ENCODE results near the gene WDFY4.

Gene WDFY4

GRCh38 chr10:48740015-48740707 lies 55.5 kb downstream of the WDFY4 start:
- CTCF ChIA-PET: no interaction called here
- POLR2A ChIA-PET: no interaction called here
- no peak for DNase-seq (ENCODE audit: extremely low spot score)
- no peak for TF ChIP-seq FOXA1 (IDR thresholded peaks at IDR 0.05)
- no peak for TF ChIP-seq FOXM1 (IDR thresholded peaks at IDR 0.05; ENCODE audit: borderline replicate concordance)
- TF ChIP-seq ZNF384 (IDR thresholded peaks at IDR 0.05): no peak
- no peak for TF ChIP-seq ELF4 (IDR thresholded peaks at IDR 0.05)
- TF ChIP-seq PKNOX1 (IDR thresholded peaks at IDR 0.05): no peak
- TF ChIP-seq TARDBP (IDR thresholded peaks at IDR 0.05): no peak
- TF ChIP-seq HDGF (IDR thresholded peaks at IDR 0.05; ENCODE audit: borderline replicate concordance): no peak
- no peak for TF ChIP-seq CTBP1 (IDR thresholded peaks at IDR 0.05; ENCODE audit: borderline replicate concordance)
- no peak for TF ChIP-seq NFRKB (IDR thresholded peaks at IDR 0.05)
- no peak for TF ChIP-seq SUZ12 (IDR thresholded peaks at IDR 0.05)

- CTCF ChIA-PET: no interaction called here
- POLR2A ChIA-PET: no interaction called here
- no peak for TF ChIP-seq ARNT (IDR thresholded peaks at IDR 0.05)
- DNase-seq (ENCODE audit: extremely low spot score): no peak
Measured at GRCh38 chr10:48740988-48741387, 56.3 kb downstream of the WDFY4 start.

DNA sequence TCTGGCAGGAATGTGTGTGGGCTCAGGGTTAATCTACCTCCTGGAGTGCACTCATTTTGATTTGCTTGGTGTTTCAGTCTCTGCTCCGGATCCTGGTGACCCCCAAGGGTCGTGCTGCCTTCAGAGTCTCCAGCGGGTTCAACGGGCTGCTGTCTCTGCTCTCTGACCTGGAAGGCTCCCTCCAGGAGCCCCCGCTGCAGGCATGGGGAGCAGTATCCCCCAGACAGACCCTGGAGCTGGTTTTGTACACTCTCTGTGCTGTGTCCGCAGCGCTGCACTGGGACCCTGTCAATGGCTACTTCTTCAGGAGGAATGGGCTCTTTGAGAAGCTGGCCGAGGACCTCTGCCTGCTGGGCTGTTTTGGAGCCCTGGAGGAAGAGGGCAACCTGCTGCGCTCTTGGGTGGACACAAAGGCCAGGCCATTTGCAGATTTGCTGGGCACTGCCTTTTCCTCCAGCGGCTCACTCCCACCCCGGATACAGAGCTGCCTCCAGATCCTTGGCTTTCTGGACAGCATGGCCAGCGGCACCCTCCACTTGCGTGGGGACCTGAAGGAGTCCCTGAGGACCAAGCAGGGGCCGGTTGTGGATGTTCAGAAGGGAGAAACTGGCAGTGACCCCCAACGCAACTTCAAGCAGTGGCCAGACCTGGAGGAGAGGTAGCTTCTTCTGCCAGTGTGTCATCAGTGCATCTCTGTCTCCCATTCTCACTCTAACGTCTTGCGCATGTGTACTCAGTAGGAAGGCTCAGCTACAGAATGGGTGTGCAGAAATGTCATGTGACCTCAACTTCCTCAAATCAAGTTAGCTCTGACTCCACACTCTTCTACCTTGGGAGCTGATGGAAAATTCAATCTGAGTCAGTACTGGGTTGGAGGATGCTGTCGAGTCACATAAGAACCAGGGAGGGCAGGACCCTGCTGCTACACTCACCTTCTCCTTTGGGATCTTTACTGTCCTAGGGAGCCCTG lies 58.5 kb downstream of the WDFY4 start:
- no peak for TF ChIP-seq CTBP1 (IDR thresholded peaks at IDR 0.05; ENCODE audit: borderline replicate concordance)
- no peak for TF ChIP-seq TARDBP (IDR thresholded peaks at IDR 0.05)
- TF ChIP-seq SUZ12 (IDR thresholded peaks at IDR 0.05): no peak
- no peak for TF ChIP-seq ARNT (IDR thresholded peaks at IDR 0.05)
- TF ChIP-seq SP1 (IDR thresholded peaks at IDR 0.05): no peak
- TF ChIP-seq FOXA1 (IDR thresholded peaks at IDR 0.05): no peak
- TF ChIP-seq HDGF (IDR thresholded peaks at IDR 0.05; ENCODE audit: borderline replicate concordance): no peak
- TF ChIP-seq LEF1 (IDR thresholded peaks at IDR 0.05; ENCODE audit: borderline replicate concordance): no peak
- TF ChIP-seq FOXK2 (IDR thresholded peaks at IDR 0.05): no peak
- TF ChIP-seq NFRKB (IDR thresholded peaks at IDR 0.05): no peak
- no peak for TF ChIP-seq FOXM1 (IDR thresholded peaks at IDR 0.05; ENCODE audit: borderline replicate concordance)
- TF ChIP-seq BHLHE40 (IDR thresholded peaks at IDR 0.05; ENCODE audit: borderline replicate concordance): no peak
- no peak for TF ChIP-seq ZNF384 (IDR thresholded peaks at IDR 0.05)
- TF ChIP-seq ELF4 (IDR thresholded peaks at IDR 0.05): no peak
- no peak for TF ChIP-seq PKNOX1 (IDR thresholded peaks at IDR 0.05)
- POLR2A ChIA-PET: no interaction called here
- CTCF ChIA-PET: no interaction called here
- DNase-seq (ENCODE audit: extremely low spot score): no peak

GRCh38 chr10:48744587-48744986 lies 59.9 kb downstream of the WDFY4 start:
- ChIA-PET CTCF (no interaction called here), POLR2A (no interaction called here)
- DNase-seq (ENCODE audit: extremely low spot score): no peak
- TF ChIP-seq ZNF384 (IDR thresholded peaks at IDR 0.05): no peak
- no peak for TF ChIP-seq SUZ12 (IDR thresholded peaks at IDR 0.05)
- no peak for TF ChIP-seq SP1 (IDR thresholded peaks at IDR 0.05)
- no peak for TF ChIP-seq LEF1 (IDR thresholded peaks at IDR 0.05; ENCODE audit: borderline replicate concordance)
- TF ChIP-seq FOXM1 (IDR thresholded peaks at IDR 0.05; ENCODE audit: borderline replicate concordance): no peak
- no peak for TF ChIP-seq HDGF (IDR thresholded peaks at IDR 0.05; ENCODE audit: borderline replicate concordance)
- no peak for TF ChIP-seq L3MBTL2 (conservative IDR thresholded peaks at IDR 0.05)
- TF ChIP-seq FOXK2 (IDR thresholded peaks at IDR 0.05): no peak
- TF ChIP-seq PKNOX1 (IDR thresholded peaks at IDR 0.05): no peak
- TF ChIP-seq TARDBP (IDR thresholded peaks at IDR 0.05): no peak
- no peak for TF ChIP-seq BHLHE40 (IDR thresholded peaks at IDR 0.05; ENCODE audit: borderline replicate concordance)
- TF ChIP-seq FOXA1 (IDR thresholded peaks at IDR 0.05): no peak
- no peak for TF ChIP-seq ARNT (IDR thresholded peaks at IDR 0.05)
- no peak for TF ChIP-seq CTBP1 (IDR thresholded peaks at IDR 0.05; ENCODE audit: borderline replicate concordance)
- TF ChIP-seq ELF4 (IDR thresholded peaks at IDR 0.05): no peak

- ChIA-PET CTCF (no interaction called here), POLR2A (no interaction called here)
- no peak for TF ChIP-seq ZNF384 (IDR thresholded peaks at IDR 0.05)
- no peak for TF ChIP-seq HDGF (IDR thresholded peaks at IDR 0.05; ENCODE audit: borderline replicate concordance)
- TF ChIP-seq LEF1 (IDR thresholded peaks at IDR 0.05; ENCODE audit: borderline replicate concordance): no peak
- no peak for TF ChIP-seq FOXM1 (IDR thresholded peaks at IDR 0.05; ENCODE audit: borderline replicate concordance)
- TF ChIP-seq FOXA1 (IDR thresholded peaks at IDR 0.05): no peak
- TF ChIP-seq SP1 (IDR thresholded peaks at IDR 0.05): no peak
- TF ChIP-seq CTBP1 (IDR thresholded peaks at IDR 0.05; ENCODE audit: borderline replicate concordance): no peak
- TF ChIP-seq L3MBTL2 (conservative IDR thresholded peaks at IDR 0.05): no peak
- TF ChIP-seq SUZ12 (IDR thresholded peaks at IDR 0.05): no peak
- no peak for TF ChIP-seq TARDBP (IDR thresholded peaks at IDR 0.05)
- no peak for TF ChIP-seq BHLHE40 (IDR thresholded peaks at IDR 0.05; ENCODE audit: borderline replicate concordance)
- TF ChIP-seq ARNT (IDR thresholded peaks at IDR 0.05): no peak
- no peak for TF ChIP-seq ELF4 (IDR thresholded peaks at IDR 0.05)
- TF ChIP-seq PKNOX1 (IDR thresholded peaks at IDR 0.05): no peak
- TF ChIP-seq NFRKB (IDR thresholded peaks at IDR 0.05): no peak
- TF ChIP-seq FOXK2 (IDR thresholded peaks at IDR 0.05): no peak
- no peak for DNase-seq (ENCODE audit: extremely low spot score)
Measured at GRCh38 chr10:48745662-48746245, 61.1 kb downstream of the WDFY4 start.

Measured in HEK293T (cell line).